Dedifferentiated amniotic fluid mesenchymal stem cell (primary cell): Measurements from ENCODE around the gene CHCHD3.
"Not testable (repeated sequence)": the region's sequence is repeated elsewhere in the genome, so short reads cannot be mapped to it uniquely, and the experiment has no call there.

ENCODE experiments used
- DNase-seq: peaks from one replicate; pipeline ENCODE4 v3.0.0-alpha.2; 2016; ENCODE audit errors: extremely low spot score

The CHCHD3 gene

GRCh38 chr7:132953468-132953867 is 128.4 kb downstream of the CHCHD3 start:
- no peak for DNase-seq

GRCh38 chr7:132950725-132951124 is 131.2 kb downstream of the CHCHD3 start:
- DNase-seq: no peak

- no peak for DNase-seq
Measured at GRCh38 chr7:132947011-132947410, 134.9 kb downstream of the CHCHD3 start.

- DNase-seq: no peak
Measured at GRCh38 chr7:132944774-132945173, 137.1 kb downstream of the CHCHD3 start.

GRCh38 chr7:132943645-132944044 is 138.2 kb downstream of the CHCHD3 start:
- no peak for DNase-seq

GRCh38 chr7:132942701-132943100 is 139.2 kb downstream of the CHCHD3 start:
- no peak for DNase-seq

- DNase-seq: no peak
Measured at GRCh38 chr7:132941905-132942304, 140.0 kb downstream of the CHCHD3 start.

GRCh38 chr7:132941428-132941827 is 140.5 kb downstream of the CHCHD3 start:
- no peak for DNase-seq

GRCh38 chr7:132940084-132940483 is 141.8 kb downstream of the CHCHD3 start:
- no peak for DNase-seq

- DNase-seq: no peak
Measured at GRCh38 chr7:132939495-132939894, 142.4 kb downstream of the CHCHD3 start.

GRCh38 chr7:132937286-132937685 is 144.6 kb downstream of the CHCHD3 start:
- no peak for DNase-seq

- DNase-seq: no peak
Measured at GRCh38 chr7:132935608-132936007, 146.3 kb downstream of the CHCHD3 start.

- no peak for DNase-seq
Measured at GRCh38 chr7:132934017-132934416, 147.9 kb downstream of the CHCHD3 start.

GRCh38 chr7:132933072-132933458 is 148.8 kb downstream of the CHCHD3 start:
- DNase-seq: no peak

GRCh38 chr7:132932296-132933071 is 149.4 kb downstream of the CHCHD3 start:
- DNase-seq: no peak

GRCh38 chr7:132930881-132931280 is 151.0 kb downstream of the CHCHD3 start:
- no peak for DNase-seq

GRCh38 chr7:132929944-132930343 is 151.9 kb downstream of the CHCHD3 start:
- not testable (repeated sequence) for DNase-seq

GRCh38 chr7:132919771-132920170 is 162.1 kb downstream of the CHCHD3 start:
- DNase-seq: no peak

- DNase-seq: no peak
Measured at GRCh38 chr7:132915647-132916046, 166.2 kb downstream of the CHCHD3 start.

GRCh38 chr7:132910657-132911056 is 171.2 kb downstream of the CHCHD3 start:
- DNase-seq: no peak

- no peak for DNase-seq
Measured at GRCh38 chr7:132907380-132907940, 174.4 kb downstream of the CHCHD3 start.

- DNase-seq: no peak
Measured at GRCh38 chr7:132906193-132906835, 175.6 kb downstream of the CHCHD3 start.

GRCh38 chr7:132905136-132905535 is 176.8 kb downstream of the CHCHD3 start:
- not testable (repeated sequence) for DNase-seq
